Fibroblast of lung (primary cell): ENCODE results near the gene ETF1. TPM values are rescaled to one million over a fixed set of nuclear protein-coding genes. Genes with fewer than 3 reads are reported as not detected.
A peak's percentile ranks its signal among the peaks of the same experiment; 100 is the strongest.
"Not testable (repeated sequence)": the region's sequence is repeated elsewhere in the genome, so short reads cannot be mapped to it uniquely, and the experiment has no call there.

Source experiments
- DNase-seq, 2 donors: peaks; one replicate each; pipeline versions ENCODE4 v3.0.0 to v3.0.0-alpha.2; 2010; ENCODE audit warnings: low read depth in 2 of 2
- H2AFZ ChIP-seq: 2 replicates; pipeline ENCODE4 v1.5.1; 2012; ENCODE audit warnings: low read length, control low read depth, inconsistent platforms
- H3K27ac ChIP-seq: 2 replicates; pipeline ENCODE4 v1.5.1; 2011; ENCODE audit warnings: low read length, control low read depth; ENCODE audit not compliant: insufficient read depth
- H3K27me3 ChIP-seq: 2 replicates; pipeline ENCODE4 v1.5.1; 2011; ENCODE audit warnings: mild to moderate bottlenecking, low read length; ENCODE audit not compliant: control insufficient read depth, insufficient read depth
- H3K36me3 ChIP-seq: 2 replicates; pipeline ENCODE4 v1.5.1; 2011; ENCODE audit warnings: low read length; ENCODE audit not compliant: control insufficient read depth, insufficient read depth
- H3K4me1 ChIP-seq: 2 replicates; pipeline ENCODE4 v1.5.1; 2011; ENCODE audit warnings: low read length; ENCODE audit not compliant: control insufficient read depth, insufficient read depth; ENCODE audit errors: extremely low read depth
- H3K4me2 ChIP-seq: 2 replicates; pipeline ENCODE4 v1.5.1; 2011; ENCODE audit warnings: low read length, control low read depth; ENCODE audit not compliant: insufficient read depth; ENCODE audit errors: extremely low read depth
- H3K4me3 ChIP-seq, 4 experiments: fragments of 200-600 bp in 1 of 4; sonication (generic) in 1 of 4; replicated peaks in 1 of 4; 2 replicates each; pipeline ENCODE4 v1.5.1; 2011 to 2016; ENCODE audit warnings: low read length in 4 of 4, low read depth in 3 of 4, mild to moderate bottlenecking in 3 of 4, control low read depth in 2 of 4, inconsistent platforms in 1 of 4, mixed read lengths in 1 of 4; ENCODE audit not compliant: insufficient read depth in 1 of 4; ENCODE audit errors: control extremely low read depth in 1 of 4
- H3K79me2 ChIP-seq: 2 replicates; pipeline ENCODE4 v1.5.1; 2012; ENCODE audit warnings: mild to moderate bottlenecking, low read length, inconsistent platforms; ENCODE audit not compliant: control insufficient read depth, insufficient read depth
- H3K9ac ChIP-seq: 2 replicates; pipeline ENCODE4 v1.5.1; 2011; ENCODE audit warnings: mild to moderate bottlenecking, low read length, control low read depth; ENCODE audit not compliant: insufficient read depth
- H3K9me3 ChIP-seq: 2 replicates; pipeline ENCODE4 v1.5.1; 2012; ENCODE audit warnings: low read depth, low read length; ENCODE audit not compliant: control insufficient read depth, insufficient read depth
- H4K20me1 ChIP-seq: 2 replicates; pipeline ENCODE4 v1.5.1; 2011; ENCODE audit warnings: low read length; ENCODE audit not compliant: control insufficient read depth, insufficient read depth; ENCODE audit errors: extremely low read depth
- EZH2 ChIP-seq: IDR thresholded peaks from 2 replicates; pipeline ENCODE4 v1.5.1; 2012; ENCODE audit warnings: low read length, control low read depth, mild to moderate bottlenecking; ENCODE audit errors: missing control alignments
- polyA plus RNA-seq, 2 donors: library from polyadenylated mRNA; depleted of rRNA in 1 of 2; stranded (reverse) in 1 of 2; unstranded in 1 of 2; fragments of >200 nt; gene quantifications; 2 replicates each; pipeline ENCODE4 v1.2.1, GENCODE V29; 2011 to 2012; ENCODE audit warnings: missing spikeins in 1 of 2
- total RNA-seq: library from RNA; depleted of rRNA; stranded (reverse); fragments of >200 nt; gene quantifications from 2 replicates; pipeline ENCODE4 v1.2.1, GENCODE V29; 2014
- TF ChIP-seq, protein P1 (sequence below), 2 donors: IDR thresholded peaks in 1 of 2; conservative IDR thresholded peaks in 1 of 2; 1 replicate in 1 of 2; 2 replicates in 1 of 2; pipeline ENCODE4 v1.5.1; 2011 to 2012; ENCODE audit warnings: low read length in 2 of 2, control low read depth in 1 of 2, inconsistent platforms in 1 of 2, low read depth in 1 of 2, mild to moderate bottlenecking in 1 of 2

ETF1 gene
- total and polyA plus RNA-seq, 2 donors (not counting 1 experiment from before 2014, with no cell fraction given) = 94.0 to 118 TPM

DNA sequence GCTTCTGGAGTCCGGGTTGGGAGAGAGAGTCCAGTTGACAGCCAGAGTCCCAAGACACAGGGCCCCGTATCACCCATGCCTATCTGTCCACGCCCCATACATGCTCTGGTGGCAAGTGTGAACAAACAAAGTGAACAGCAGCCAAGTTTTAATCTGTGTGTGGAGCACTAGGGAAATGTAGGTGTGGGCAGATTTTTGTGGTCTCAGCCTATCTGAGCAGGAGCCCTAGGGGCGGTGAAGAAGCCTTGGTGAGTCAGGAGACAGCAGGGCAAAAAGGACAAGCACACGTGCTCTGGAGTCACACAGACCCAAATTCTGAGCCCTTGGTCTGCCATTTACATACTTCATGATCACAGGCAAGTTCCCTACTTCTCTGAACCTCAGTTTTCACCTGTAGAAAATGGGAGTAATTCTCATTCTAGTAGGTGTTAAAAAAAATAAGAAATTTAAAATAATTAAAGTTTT is 54.5 kb downstream of the ETF1 start:
- no peak overlapping the region for H3K4me2 ChIP-seq
- H4K20me1 ChIP-seq = no peaks in the 10 kb centered on the region
- DNase-seq = peak in 1 of 2 donors; percentile 82
- H2AFZ ChIP-seq = no peak overlapping the region
- no peak overlapping the region for H3K4me3 ChIP-seq
- H3K36me3 ChIP-seq = no peaks in the 10 kb centered on the region
- no peak overlapping the region for H3K27ac ChIP-seq
- H3K27me3 ChIP-seq = no peaks in the 10 kb centered on the region
- peaks cover 10% of the 10 kb centered on the region for H3K4me1 ChIP-seq
- TF ChIP-seq, protein P1, sequence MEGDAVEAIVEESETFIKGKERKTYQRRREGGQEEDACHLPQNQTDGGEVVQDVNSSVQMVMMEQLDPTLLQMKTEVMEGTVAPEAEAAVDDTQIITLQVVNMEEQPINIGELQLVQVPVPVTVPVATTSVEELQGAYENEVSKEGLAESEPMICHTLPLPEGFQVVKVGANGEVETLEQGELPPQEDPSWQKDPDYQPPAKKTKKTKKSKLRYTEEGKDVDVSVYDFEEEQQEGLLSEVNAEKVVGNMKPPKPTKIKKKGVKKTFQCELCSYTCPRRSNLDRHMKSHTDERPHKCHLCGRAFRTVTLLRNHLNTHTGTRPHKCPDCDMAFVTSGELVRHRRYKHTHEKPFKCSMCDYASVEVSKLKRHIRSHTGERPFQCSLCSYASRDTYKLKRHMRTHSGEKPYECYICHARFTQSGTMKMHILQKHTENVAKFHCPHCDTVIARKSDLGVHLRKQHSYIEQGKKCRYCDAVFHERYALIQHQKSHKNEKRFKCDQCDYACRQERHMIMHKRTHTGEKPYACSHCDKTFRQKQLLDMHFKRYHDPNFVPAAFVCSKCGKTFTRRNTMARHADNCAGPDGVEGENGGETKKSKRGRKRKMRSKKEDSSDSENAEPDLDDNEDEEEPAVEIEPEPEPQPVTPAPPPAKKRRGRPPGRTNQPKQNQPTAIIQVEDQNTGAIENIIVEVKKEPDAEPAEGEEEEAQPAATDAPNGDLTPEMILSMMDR (conservative IDR thresholded peaks at IDR 0.05 in 1 of 2, IDR thresholded peaks at IDR 0.05 in 1 of 2; ENCODE audit: low read depth in 1 of 2, low read length in 2 of 2) = no peak
- TF ChIP-seq EZH2 = no peak
- no peaks in the 10 kb centered on the region for H3K79me2 ChIP-seq
- H3K9ac ChIP-seq = no peak overlapping the region
- no peaks in the 10 kb centered on the region for H3K9me3 ChIP-seq

DNA sequence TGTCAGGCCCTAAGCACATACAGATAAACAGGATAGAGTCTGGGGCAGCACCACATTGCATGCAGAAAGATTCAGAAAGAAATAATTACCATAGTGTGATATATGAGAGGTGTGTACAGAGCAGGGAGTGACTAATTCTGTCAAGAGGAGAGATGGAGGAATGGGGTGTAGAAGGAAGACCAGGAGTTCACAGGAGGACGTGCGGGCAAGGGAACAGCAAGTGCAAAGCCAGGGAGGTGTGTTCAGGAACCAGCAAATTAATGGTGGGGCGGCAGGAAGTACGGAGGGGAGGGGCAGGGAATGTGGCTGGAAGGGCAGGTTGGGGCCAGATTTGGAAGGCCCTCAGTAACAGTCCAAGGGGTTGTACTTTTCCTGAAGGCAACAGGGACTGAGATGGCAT is 60.4 kb downstream of the ETF1 start:
- DNase-seq = no peak
- Histone ChIP-seq H3K9me3 (no peaks in the 10 kb centered on the region), H3K79me2 (no peaks in the 10 kb centered on the region), H3K4me2 (no peak overlapping the region), H3K4me1 (no peaks in the 10 kb centered on the region), H3K9ac (no peak overlapping the region), H4K20me1 (no peaks in the 10 kb centered on the region), H3K27ac (no peak overlapping the region), H3K27me3 (no peaks in the 10 kb centered on the region), H3K4me3 (no peak overlapping the region), H2AFZ (no peak overlapping the region), H3K36me3 (no peaks in the 10 kb centered on the region)
- TF ChIP-seq, protein P1 (conservative IDR thresholded peaks at IDR 0.05 in 1 of 2, IDR thresholded peaks at IDR 0.05 in 1 of 2; ENCODE audit: low read depth in 1 of 2, low read length in 2 of 2) = no peak
- no peak for TF ChIP-seq EZH2

DNA sequence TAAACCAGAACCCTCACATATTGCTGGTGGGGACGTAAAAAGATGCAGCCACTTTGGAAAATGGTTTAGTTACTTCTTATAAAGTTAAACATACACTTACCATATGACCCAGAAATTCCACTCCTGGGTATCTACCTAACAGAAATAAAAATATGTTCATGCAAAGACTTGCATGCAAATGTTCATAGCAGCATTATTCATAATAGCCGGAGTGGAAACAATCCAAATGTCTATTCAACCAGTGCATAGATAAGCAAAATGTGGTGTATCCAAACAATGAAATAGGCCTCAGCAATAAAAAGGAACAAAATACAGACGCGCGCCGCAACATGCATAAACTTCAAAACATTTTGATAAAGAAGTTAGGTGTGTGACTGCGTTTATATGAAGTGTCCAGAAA is 66.1 kb downstream of the ETF1 start:
- Histone ChIP-seq H3K9ac (no peak overlapping the region), H3K36me3 (no peaks in the 10 kb centered on the region), H3K4me2 (no peak overlapping the region), H3K4me1 (no peaks in the 10 kb centered on the region), H4K20me1 (no peaks in the 10 kb centered on the region), H3K27ac (no peak overlapping the region), H2AFZ (no peak overlapping the region), H3K9me3 (no peaks in the 10 kb centered on the region), H3K27me3 (no peaks in the 10 kb centered on the region), H3K4me3 (no peak overlapping the region), H3K79me2 (no peaks in the 10 kb centered on the region)
- no peak for TF ChIP-seq EZH2
- TF ChIP-seq, protein P1 (conservative IDR thresholded peaks at IDR 0.05 in 1 of 2, IDR thresholded peaks at IDR 0.05 in 1 of 2; ENCODE audit: low read depth in 1 of 2, low read length in 2 of 2) = no peak
- no peak for DNase-seq

DNA sequence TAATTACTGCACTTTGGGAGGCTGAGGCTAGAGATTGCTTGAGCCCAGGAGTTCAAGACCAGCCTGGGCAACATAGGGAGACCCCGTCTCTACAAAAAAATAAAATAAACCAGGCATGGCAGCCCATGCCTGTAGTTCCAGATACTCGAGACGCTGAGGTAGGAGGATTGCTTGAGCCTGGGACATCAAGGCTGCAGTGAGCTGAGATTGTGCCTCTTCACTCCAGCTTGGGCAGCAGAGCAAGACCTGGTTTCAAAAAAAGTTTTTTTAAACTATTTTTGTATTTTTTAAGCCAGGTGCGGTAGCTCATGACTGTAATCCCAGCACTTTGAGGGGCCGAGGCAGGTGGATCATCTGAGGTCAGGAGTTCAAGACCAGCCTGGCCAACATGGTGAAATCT is 69.9 kb downstream of the ETF1 start:
- not testable (repeated sequence) for H2AFZ ChIP-seq, H3K4me1 ChIP-seq, H4K20me1 ChIP-seq, H3K27ac ChIP-seq, H3K4me2 ChIP-seq, H3K79me2 ChIP-seq, H3K27me3 ChIP-seq, H3K36me3 ChIP-seq, H3K9ac ChIP-seq, H3K9me3 ChIP-seq, H3K4me3 ChIP-seq, DNase-seq
